Measurements from ENCODE around the gene SORCS2. TPM values are rescaled to one million over a fixed set of nuclear protein-coding genes. Genes with fewer than 3 reads are reported as not detected.

The SORCS2 gene
- total RNA-seq, 1 experiment from 2014 or later: not detected

DNA sequence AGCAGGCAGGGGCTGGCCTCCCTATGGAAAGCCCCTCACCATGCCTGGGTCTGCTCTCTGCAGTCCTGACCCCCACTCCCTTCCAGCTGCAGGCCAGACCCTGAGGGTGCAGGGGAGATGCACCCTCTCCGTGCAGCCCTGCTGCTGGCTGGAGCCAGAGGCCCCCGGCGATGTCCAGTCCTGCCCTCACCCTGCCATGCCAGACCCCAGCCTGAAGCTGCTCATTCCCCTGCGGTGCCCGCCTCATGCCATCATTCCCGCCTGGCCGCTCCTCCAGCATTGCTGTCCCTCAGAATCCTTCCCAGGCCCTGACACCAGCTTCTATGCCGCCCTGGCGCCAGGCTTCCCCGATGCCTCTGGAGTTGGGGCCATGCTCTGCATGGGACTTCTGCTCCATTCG lies 72.4 kb downstream of the SORCS2 start:
- CTCF ChIA-PET: no interaction called here
- BruUV-seq (replicated peaks): no TSS peak
- Mint-ChIP-seq H3K36me3 (ENCODE audit: insufficient read depth, unreplicated experiment) (no peaks in the 10 kb centered on the region), H3K4me1 (ENCODE audit: low read depth, unreplicated experiment) (no peaks in the 10 kb centered on the region), H3K9me3 (ENCODE audit: low read depth, unreplicated experiment) (no peaks in the 10 kb centered on the region), H3K27ac (ENCODE audit: unreplicated experiment) (no peak overlapping the region), H3K27me3 (ENCODE audit: unreplicated experiment) (peaks cover 95% of the 10 kb centered on the region), H3K4me3 (ENCODE audit: low read depth, unreplicated experiment) (no peak overlapping the region)
- intact Hi-C loops (cut with micrococcal nuclease; ENCODE audit: unreplicated experiment): no loop called here
- DNase-seq: no peak
- TF ChIP-seq, protein P1, sequence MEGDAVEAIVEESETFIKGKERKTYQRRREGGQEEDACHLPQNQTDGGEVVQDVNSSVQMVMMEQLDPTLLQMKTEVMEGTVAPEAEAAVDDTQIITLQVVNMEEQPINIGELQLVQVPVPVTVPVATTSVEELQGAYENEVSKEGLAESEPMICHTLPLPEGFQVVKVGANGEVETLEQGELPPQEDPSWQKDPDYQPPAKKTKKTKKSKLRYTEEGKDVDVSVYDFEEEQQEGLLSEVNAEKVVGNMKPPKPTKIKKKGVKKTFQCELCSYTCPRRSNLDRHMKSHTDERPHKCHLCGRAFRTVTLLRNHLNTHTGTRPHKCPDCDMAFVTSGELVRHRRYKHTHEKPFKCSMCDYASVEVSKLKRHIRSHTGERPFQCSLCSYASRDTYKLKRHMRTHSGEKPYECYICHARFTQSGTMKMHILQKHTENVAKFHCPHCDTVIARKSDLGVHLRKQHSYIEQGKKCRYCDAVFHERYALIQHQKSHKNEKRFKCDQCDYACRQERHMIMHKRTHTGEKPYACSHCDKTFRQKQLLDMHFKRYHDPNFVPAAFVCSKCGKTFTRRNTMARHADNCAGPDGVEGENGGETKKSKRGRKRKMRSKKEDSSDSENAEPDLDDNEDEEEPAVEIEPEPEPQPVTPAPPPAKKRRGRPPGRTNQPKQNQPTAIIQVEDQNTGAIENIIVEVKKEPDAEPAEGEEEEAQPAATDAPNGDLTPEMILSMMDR (IDR thresholded peaks at IDR 0.05; ENCODE audit: unreplicated experiment): no peak

DNA sequence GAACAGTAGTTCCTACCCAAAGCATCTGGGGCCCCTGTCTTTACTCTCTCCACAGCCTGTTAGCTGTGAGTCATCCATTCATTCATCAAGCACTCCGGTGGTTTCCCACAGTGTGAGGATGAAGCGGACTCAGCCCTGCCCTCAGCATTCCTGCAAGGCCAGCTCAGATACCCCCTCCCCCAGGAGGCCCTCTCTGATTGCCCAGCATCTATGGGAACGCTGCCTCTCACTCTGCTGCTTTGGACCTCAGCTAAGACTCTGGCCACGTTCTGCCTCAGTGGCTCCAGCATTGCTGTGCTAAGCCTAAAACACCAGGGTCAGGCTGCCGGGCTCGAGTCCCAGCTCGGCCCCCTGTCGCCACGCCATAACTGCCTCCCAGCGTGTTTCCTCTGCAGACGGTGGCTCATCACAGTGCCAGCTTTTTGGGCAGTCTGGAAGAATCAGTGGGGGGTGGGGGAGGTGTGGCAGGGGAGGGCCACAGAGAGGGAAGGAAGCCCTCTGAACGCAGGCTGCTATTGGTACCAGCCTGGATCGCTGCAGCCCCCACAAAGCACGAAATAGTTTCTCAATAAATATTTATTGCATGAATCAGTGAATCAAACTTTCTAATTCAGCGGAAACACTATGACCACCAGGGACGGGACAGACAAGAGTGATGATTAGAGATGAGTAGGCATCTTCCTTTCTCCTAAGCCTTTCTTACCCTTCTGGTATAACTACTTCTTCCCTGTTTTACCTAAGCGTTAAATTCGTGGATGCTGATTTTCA lies 74.4 kb downstream of the SORCS2 start:
- CTCF ChIA-PET: no interaction called here
- no TSS peak for BruUV-seq (replicated peaks)
- Mint-ChIP-seq H3K27ac (ENCODE audit: unreplicated experiment) (no peak overlapping the region), H3K9me3 (ENCODE audit: low read depth, unreplicated experiment) (no peaks in the 10 kb centered on the region), H3K4me1 (ENCODE audit: low read depth, unreplicated experiment) (no peaks in the 10 kb centered on the region), H3K27me3 (ENCODE audit: unreplicated experiment) (peaks cover 88% of the 10 kb centered on the region), H3K36me3 (ENCODE audit: insufficient read depth, unreplicated experiment) (no peaks in the 10 kb centered on the region), H3K4me3 (ENCODE audit: low read depth, unreplicated experiment) (no peak overlapping the region)
- TF ChIP-seq, protein P1 (IDR thresholded peaks at IDR 0.05; ENCODE audit: unreplicated experiment): no peak
- peak; percentile 4 for DNase-seq
- intact Hi-C loops (cut with micrococcal nuclease; ENCODE audit: unreplicated experiment): no loop called here

DNA sequence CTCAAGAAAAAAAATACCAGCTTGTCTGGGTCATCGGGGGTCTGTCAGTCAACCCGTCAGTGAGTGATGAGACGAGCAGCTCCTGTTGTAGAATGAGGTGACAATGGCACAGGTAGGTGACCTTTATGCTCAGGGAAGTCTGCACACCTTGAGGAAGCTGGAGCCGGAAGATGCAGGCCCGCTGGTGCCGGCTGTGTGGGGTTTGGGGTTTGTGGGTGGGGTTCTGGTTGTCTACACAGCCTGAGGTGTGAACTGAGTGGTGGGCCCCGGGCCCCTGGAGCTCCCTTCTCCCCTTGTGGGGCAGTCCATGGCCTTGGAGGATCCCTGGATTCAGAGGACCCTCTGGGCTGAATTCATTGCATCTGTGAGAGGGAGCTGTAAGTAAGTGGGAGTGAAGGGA lies 75.5 kb downstream of the SORCS2 start:
- Mint-ChIP-seq H3K9me3 (ENCODE audit: low read depth, unreplicated experiment) (no peaks in the 10 kb centered on the region), H3K36me3 (ENCODE audit: insufficient read depth, unreplicated experiment) (no peaks in the 10 kb centered on the region), H3K27ac (ENCODE audit: unreplicated experiment) (no peak overlapping the region), H3K4me1 (ENCODE audit: low read depth, unreplicated experiment) (no peaks in the 10 kb centered on the region), H3K4me3 (ENCODE audit: low read depth, unreplicated experiment) (no peak overlapping the region), H3K27me3 (ENCODE audit: unreplicated experiment) (peaks cover 88% of the 10 kb centered on the region)
- CTCF ChIA-PET: no interaction called here
- BruUV-seq (replicated peaks): no TSS peak
- intact Hi-C loops (cut with micrococcal nuclease; ENCODE audit: unreplicated experiment): no loop called here
- no peak for DNase-seq
- TF ChIP-seq, protein P1 (IDR thresholded peaks at IDR 0.05; ENCODE audit: unreplicated experiment): no peak

DNA sequence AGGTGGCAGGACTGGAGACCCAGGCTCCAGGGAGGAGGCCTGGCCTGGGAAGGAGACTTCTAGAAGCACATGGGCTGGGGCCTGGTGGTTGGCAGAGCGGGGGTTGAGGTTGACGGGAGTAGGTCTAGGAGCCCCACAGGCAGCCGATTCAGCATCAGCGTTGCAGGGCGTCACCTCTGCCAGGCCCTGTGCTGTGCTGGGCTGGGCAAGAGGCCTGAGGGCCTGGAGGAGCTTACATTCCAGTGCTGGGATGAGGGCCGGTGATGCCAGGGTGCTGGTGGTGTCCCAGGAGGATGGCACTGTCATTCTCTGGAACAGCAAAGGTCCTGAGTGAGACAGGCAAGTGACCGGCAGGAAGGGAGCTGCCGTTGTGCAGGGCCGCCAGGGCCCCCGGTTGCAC lies 76.6 kb downstream of the SORCS2 start:
- CTCF ChIA-PET: no interaction called here
- no peaks in the 10 kb centered on the region for H3K4me1 Mint-ChIP-seq (ENCODE audit: low read depth, unreplicated experiment)

More for the DNA sequence above, 76.6 kb downstream of the SORCS2 start:
- no peak overlapping the region for H3K4me3 Mint-ChIP-seq (ENCODE audit: low read depth, unreplicated experiment)
- TF ChIP-seq, protein P1 (IDR thresholded peaks at IDR 0.05; ENCODE audit: unreplicated experiment): no peak
- intact Hi-C loops (cut with micrococcal nuclease; ENCODE audit: unreplicated experiment): no loop called here
- no TSS peak for BruUV-seq (replicated peaks)
- H3K9me3 Mint-ChIP-seq (ENCODE audit: low read depth, unreplicated experiment): no peaks in the 10 kb centered on the region
- peaks cover 88% of the 10 kb centered on the region for H3K27me3 Mint-ChIP-seq (ENCODE audit: unreplicated experiment)
- H3K27ac Mint-ChIP-seq (ENCODE audit: unreplicated experiment): no peak overlapping the region
- no peaks in the 10 kb centered on the region for H3K36me3 Mint-ChIP-seq (ENCODE audit: insufficient read depth, unreplicated experiment)
- no peak for DNase-seq
